Measurements from ENCODE around the gene CYP2R1. TPM values are rescaled to one million over a fixed set of nuclear protein-coding genes. Genes with fewer than 3 reads are reported as not detected.

The CYP2R1 gene
- total RNA-seq, 1 donor from 2014 or later = 40.1 TPM

DNA sequence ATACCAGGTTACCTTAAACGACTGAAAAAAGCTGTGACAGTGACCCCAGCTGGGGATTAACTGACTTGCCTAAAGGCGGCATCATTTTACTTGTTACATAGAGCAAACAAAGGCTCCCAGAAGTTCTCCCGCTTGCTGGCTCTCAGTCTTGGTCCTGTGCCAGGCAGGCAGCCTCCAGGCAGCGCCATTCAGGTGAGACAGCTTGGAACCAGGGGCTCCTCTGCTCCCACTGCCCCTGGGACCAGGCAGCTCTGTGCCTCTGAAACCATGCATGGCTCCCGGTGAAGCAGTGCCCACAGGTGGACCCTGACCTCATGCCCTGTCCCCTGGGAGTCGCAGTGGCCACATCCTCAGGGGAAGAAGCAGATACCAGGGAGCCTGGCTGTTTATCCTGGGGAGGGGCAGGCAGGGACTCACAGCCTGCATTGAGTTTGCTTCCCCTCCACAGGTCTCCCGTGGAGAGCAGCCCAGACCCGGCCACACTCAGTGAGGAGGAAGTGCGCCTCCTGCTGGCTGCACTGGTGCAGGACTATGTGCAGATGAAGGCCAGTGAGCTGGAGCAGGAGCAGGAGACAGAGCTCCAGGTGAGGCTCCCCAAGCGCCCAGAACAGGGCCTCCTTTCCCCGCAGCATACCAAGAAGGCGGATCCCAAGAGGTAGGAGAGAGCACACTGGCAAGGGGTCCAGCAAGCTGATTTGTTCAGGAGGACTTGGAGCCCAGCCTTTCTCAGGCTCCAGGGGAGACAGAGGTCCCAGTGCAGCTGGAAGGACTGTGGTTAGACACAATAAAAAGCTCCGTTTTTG lies 15.6 kb upstream of the CYP2R1 start:
- intact Hi-C loops (cut with DNase I) = loop anchor here (1.0 to 5.0 kb wide), 5 partner anchors 117 to 385 kb away; partner anchors contain the start of genes PDE3B and PSMA1
- peak in 1 of 2 donors; percentile 89 for DNase-seq (ENCODE audit: low spot score in 2 of 2)

DNA sequence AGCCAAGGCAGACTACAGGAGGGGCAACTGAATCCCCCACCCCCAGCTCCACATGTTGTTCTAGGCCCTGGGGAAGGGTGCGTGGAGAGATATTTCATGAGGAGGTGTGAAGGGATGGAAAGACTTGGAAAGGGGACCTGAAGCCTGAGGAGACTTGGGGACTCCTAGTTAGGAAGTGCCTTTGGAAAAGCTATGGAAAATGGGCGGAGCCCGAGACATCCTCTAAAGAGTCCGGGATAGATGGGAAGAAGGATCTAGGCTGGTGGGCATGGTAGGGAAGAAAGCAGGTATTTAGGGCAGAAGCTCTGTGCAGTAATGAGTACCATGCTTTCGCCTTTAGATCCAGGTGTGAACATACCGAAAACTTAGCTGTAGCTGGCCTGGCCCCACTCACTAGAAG lies 15.0 kb upstream of the CYP2R1 start:
- Histone ChIP-seq H3K4me1 (peaks cover 3 to 4% of the 10 kb centered on the region in 2 donors), H3K36me3 (no peaks in the 10 kb centered on the region), H3K9me3 (no peaks in the 10 kb centered on the region), H3K27me3 (no peaks in the 10 kb centered on the region), H3K4me3 (no peak overlapping the region), H3K27ac (no peak overlapping the region)
- intact Hi-C loops (cut with DNase I) = loop anchor here (2.0 to 5.0 kb wide), 4 partner anchors 116 to 385 kb away; partner anchors contain the start of genes PDE3B and PSMA1
- TF ChIP-seq, protein P1, sequence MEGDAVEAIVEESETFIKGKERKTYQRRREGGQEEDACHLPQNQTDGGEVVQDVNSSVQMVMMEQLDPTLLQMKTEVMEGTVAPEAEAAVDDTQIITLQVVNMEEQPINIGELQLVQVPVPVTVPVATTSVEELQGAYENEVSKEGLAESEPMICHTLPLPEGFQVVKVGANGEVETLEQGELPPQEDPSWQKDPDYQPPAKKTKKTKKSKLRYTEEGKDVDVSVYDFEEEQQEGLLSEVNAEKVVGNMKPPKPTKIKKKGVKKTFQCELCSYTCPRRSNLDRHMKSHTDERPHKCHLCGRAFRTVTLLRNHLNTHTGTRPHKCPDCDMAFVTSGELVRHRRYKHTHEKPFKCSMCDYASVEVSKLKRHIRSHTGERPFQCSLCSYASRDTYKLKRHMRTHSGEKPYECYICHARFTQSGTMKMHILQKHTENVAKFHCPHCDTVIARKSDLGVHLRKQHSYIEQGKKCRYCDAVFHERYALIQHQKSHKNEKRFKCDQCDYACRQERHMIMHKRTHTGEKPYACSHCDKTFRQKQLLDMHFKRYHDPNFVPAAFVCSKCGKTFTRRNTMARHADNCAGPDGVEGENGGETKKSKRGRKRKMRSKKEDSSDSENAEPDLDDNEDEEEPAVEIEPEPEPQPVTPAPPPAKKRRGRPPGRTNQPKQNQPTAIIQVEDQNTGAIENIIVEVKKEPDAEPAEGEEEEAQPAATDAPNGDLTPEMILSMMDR (IDR thresholded peaks at IDR 0.05) = no peak
- no peak for DNase-seq (ENCODE audit: low spot score in 2 of 2)

More for the DNA sequence above, 15.6 kb upstream of the CYP2R1 start:
- TF ChIP-seq, protein P1 (IDR thresholded peaks at IDR 0.05) = peak; percentile 61 to 81 (median 74)
- Histone ChIP-seq H3K36me3 (no peaks in the 10 kb centered on the region), H3K4me1 (peaks cover 3 to 4% of the 10 kb centered on the region in 2 donors), H3K27me3 (no peaks in the 10 kb centered on the region), H3K4me3 (no peak overlapping the region), H3K27ac (no peak overlapping the region), H3K9me3 (no peaks in the 10 kb centered on the region)

DNA sequence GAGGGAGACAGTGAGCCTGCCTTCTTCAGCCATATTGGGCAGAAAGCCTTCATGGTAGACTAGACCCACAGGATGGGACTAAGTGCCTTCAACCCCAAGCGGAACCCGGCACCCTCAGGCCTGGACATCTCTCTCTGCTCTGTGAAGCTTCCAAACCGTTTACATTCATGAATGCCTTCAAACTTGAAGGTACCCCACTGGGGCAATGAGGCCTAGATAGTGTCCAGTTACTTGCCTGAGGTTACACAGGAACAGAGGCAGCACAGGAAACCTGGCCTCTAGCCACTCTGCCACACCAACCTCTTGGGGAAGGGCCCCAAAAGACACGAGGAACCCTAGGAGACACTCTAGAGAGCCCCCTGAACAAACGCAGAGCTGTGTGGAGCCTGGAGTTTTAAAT lies 14.5 kb upstream of the CYP2R1 start:
- Histone ChIP-seq H3K4me1 (peaks cover 3 to 4% of the 10 kb centered on the region in 2 donors), H3K36me3 (no peaks in the 10 kb centered on the region), H3K9me3 (no peaks in the 10 kb centered on the region), H3K4me3 (no peak overlapping the region), H3K27me3 (no peaks in the 10 kb centered on the region), H3K27ac (no peak overlapping the region)
- TF ChIP-seq, protein P1 (IDR thresholded peaks at IDR 0.05) = no peak
- no peak for DNase-seq (ENCODE audit: low spot score in 2 of 2)
- intact Hi-C loops (cut with DNase I) = loop anchor here (2.0 to 5.0 kb wide), 4 partner anchors 116 to 384 kb away; partner anchors contain the start of genes PDE3B and PSMA1

DNA sequence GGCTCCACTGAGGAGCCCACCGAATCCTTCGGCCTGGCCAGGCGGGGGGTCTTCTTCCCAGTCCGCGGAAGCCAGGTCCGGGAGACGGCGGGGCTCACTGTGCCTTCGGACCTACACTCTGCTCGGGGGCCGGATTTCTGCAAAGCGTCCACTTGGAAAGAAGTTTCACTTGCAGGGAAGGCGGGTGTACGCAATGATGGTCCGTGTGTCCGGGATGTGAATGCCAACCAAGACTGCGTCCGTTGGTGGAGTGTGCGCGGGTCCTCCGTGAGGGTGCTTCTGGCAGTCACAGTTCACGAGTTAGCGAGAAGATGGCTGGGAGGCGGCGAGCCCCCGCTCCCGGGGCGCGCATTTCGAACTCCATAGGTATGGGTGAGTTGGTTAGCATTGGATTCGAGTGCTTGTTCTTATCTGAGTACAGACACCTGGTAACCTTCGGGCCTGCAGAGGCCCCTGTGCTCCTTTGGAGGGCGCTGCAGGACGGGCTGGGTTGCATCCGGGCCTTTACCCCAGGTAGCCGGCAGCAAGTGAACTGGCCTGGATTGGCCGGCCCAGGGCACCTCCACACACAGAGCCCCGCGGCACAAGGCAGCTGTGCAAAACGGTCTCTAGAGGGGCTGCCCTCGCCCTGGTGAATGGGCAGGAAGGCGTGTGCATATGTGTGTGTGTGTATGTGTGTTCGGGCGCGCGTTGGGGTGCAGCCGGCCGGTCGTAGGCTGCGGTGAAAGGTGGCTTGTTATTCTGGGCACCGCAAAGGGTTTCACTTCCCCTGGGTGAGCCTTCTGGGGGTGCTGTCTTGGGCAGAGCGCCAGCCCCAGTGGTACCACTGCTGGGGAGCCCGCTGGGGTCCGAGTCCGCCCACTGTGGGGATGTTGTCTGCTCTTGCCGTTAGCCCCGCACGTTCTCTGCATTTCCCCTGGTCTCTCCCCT lies 13.3 kb upstream of the CYP2R1 start:
- Histone ChIP-seq H3K9me3 (no peaks in the 10 kb centered on the region), H3K27ac (peak overlapping the region; percentile 56 to 60), H3K36me3 (no peaks in the 10 kb centered on the region), H3K4me1 (peaks cover 3 to 4% of the 10 kb centered on the region in 2 donors), H3K27me3 (no peaks in the 10 kb centered on the region), H3K4me3 (peak overlapping the region; percentile 73 to 82)
- peak in 1 of 2 donors; percentile 80 for DNase-seq (ENCODE audit: low spot score in 2 of 2)
- intact Hi-C loops (cut with DNase I) = loop anchor here (2.0 to 5.0 kb wide), 6 partner anchors 15 to 383 kb away; partner anchors contain the start of genes PDE3B and PSMA1
- TF ChIP-seq, protein P1 (IDR thresholded peaks at IDR 0.05) = peak in 2 of 3 experiments; percentile 34 to 41

DNA sequence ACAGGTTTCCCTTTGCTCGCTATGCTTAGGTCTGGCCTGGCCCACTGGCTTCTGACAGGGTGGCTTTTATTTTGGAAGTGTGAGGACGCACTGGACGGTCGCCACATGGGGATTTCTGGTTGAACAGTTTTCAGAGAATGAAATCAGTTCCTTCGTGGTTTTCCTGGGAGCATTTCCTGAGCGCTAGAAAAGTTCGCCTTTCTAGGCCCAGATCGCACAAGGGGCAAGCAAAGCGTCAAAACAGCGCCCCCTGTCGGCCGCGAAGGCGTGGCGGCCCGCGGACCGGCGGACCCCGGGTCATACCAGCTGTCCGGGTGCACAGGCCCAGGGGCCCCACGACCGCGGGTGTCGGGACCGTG lies 12.7 kb upstream of the CYP2R1 start:
- Histone ChIP-seq H3K9me3 (no peaks in the 10 kb centered on the region), H3K36me3 (no peaks in the 10 kb centered on the region), H3K4me1 (peaks cover 3 to 4% of the 10 kb centered on the region in 2 donors), H3K4me3 (peak overlapping the region; percentile 73 to 82), H3K27ac (peak overlapping the region; percentile 56 to 60), H3K27me3 (no peaks in the 10 kb centered on the region)
- TF ChIP-seq, protein P1 (IDR thresholded peaks at IDR 0.05) = peak; percentile 86 to 99 (median 96)
- intact Hi-C loops (cut with DNase I) = loop anchor here (2.0 to 5.0 kb wide), 4 partner anchors 14 to 382 kb away; partner anchors contain the start of genes PDE3B and PSMA1
- DNase-seq (ENCODE audit: low spot score in 2 of 2) = peak in 1 of 2 donors; percentile 90
